K562 (cell line): ENCODE measurements around the gene UBR3. TPM values are rescaled to one million over a fixed set of nuclear protein-coding genes. Genes with fewer than 3 reads are reported as not detected.
A peak's percentile ranks its signal among the peaks of the same experiment; 100 is the strongest.

Experiments used
- BRCA1 ChIP-seq, 2 experiments: fragments of 450-650 bp in 1 of 2; sonication (generic) in 1 of 2; formaldehyde crosslinking in 1 of 2; IDR thresholded peaks; 2 replicates each; pipeline versions ENCODE4 v1.5.0 to v1.6.1; 2017 to 2020; ENCODE audit warnings: mild to moderate bottlenecking in 1 of 2, missing genetic modification reagents in 1 of 2
- CBX1 ChIP-seq: sonication (generic); IDR thresholded peaks from 2 replicates; pipeline ENCODE4 v1.6.1; 2016; ENCODE audit warnings: antibody characterized with exemption, low read depth, mild to moderate bottlenecking
- GMEB1 ChIP-seq: fragments of 250-450 bp; sonication (Bioruptor Pico); IDR thresholded peaks from 2 replicates; pipeline ENCODE4 v1.4.0; 2020; ENCODE audit warnings: mild to moderate bottlenecking
- MBD1 ChIP-seq: fragments of 250-450 bp; sonication (Bioruptor Pico); IDR thresholded peaks from 2 replicates; pipeline ENCODE4 v1.8.0; 2022; ENCODE audit warnings: inconsistent platforms
- MEF2A ChIP-seq: IDR thresholded peaks from 2 replicates; pipeline ENCODE4 v1.6.1; 2011; ENCODE audit warnings: low read depth, mild to moderate bottlenecking, low read length, moderate library complexity; ENCODE audit not compliant: control insufficient read depth
- NCOA6 ChIP-seq: fragments of 450-650 bp; IDR thresholded peaks from 2 replicates; pipeline ENCODE4 v1.6.1; 2017; ENCODE audit warnings: mild to moderate bottlenecking
- NEUROD1 ChIP-seq: fragments of 150-350 bp; IDR thresholded peaks from 2 replicates; pipeline ENCODE4 v1.6.1; 2014; ENCODE audit warnings: borderline replicate concordance, low read length, low read depth; ENCODE audit not compliant: partially characterized antibody
- PTBP1 ChIP-seq: fragments of 200-400 bp; formaldehyde crosslinking; IDR thresholded peaks from 2 replicates; pipeline ENCODE4 v1.6.1; 2017; ENCODE audit warnings: low read depth, low read length
- PYGO2 ChIP-seq: fragments of 450-650 bp; IDR thresholded peaks from 2 replicates; pipeline ENCODE4 v1.6.1; 2016; ENCODE audit warnings: mild to moderate bottlenecking, missing genetic modification characterization, moderate library complexity, missing compliant biosample characterization
- SAFB2 ChIP-seq: fragments of 200-400 bp; formaldehyde crosslinking; IDR thresholded peaks from 2 replicates; pipeline ENCODE4 v1.6.1; 2018; ENCODE audit warnings: borderline replicate concordance, low read length, low read depth, moderate library complexity; ENCODE audit not compliant: severe bottlenecking
- SRSF9 ChIP-seq: fragments of 200-400 bp; formaldehyde crosslinking; IDR thresholded peaks from 2 replicates; pipeline ENCODE4 v1.6.1; 2017; ENCODE audit warnings: low read depth, low read length, borderline replicate concordance
- ZBTB12 ChIP-seq: fragments of 250-450 bp; sonication (Bioruptor Pico); IDR thresholded peaks from 2 replicates; pipeline ENCODE4 v1.4.0; 2020
- ZBTB34 ChIP-seq: fragments of 250-450 bp; sonication (Bioruptor Pico); IDR thresholded peaks from 2 replicates; pipeline ENCODE4 v1.8.0; 2021; ENCODE audit warnings: mild to moderate bottlenecking, moderate library complexity
- ZKSCAN3 ChIP-seq: fragments of 250-450 bp; sonication (Bioruptor Pico); IDR thresholded peaks from 2 replicates; pipeline ENCODE4 v1.4.0; 2020
- ZNF146 ChIP-seq: IDR thresholded peaks from one replicate; pipeline ENCODE4 v1.6.1; 2018; ENCODE audit warnings: missing compliant biosample characterization; ENCODE audit not compliant: unreplicated experiment
- ZNF436 ChIP-seq: fragments of 250-450, 450-650 bp; sonication (Bioruptor Pico); formaldehyde crosslinking; IDR thresholded peaks from 2 replicates; pipeline ENCODE4 v1.7.0; 2020; ENCODE audit warnings: mild to moderate bottlenecking
- ZNF518B ChIP-seq: fragments of 250-450 bp; sonication (Bioruptor Pico); IDR thresholded peaks from 2 replicates; pipeline ENCODE4 v1.5.0; 2021; ENCODE audit warnings: mild to moderate bottlenecking, moderate library complexity
- polyA plus RNA-seq, 8 experiments: library from polyadenylated mRNA; depleted of rRNA in 4 of 8; stranded (reverse) in 5 of 8; unstranded in 3 of 8; fragments of >200 nt; fragmentation: Nextera tagmentation in 2 of 8; fragmentation: Illumina TruSeq in 1 of 8; extraction: Ambion mirVana in 2 of 8; extraction: Trizol in 1 of 8; gene quantifications; 2 replicates each; pipeline versions ENCODE4 v1.2.1 to v1.2.3, GENCODE V29; 2011 to 2014; ENCODE audit warnings: inconsistent platforms in 1 of 8, missing spikeins in 1 of 8
- total RNA-seq, 7 experiments: library from RNA; depleted of rRNA in 6 of 7; stranded (reverse); fragments of >200 nt in 6 of 7; fragmentation: Illumina TruSeq in 2 of 7; extraction: Trizol in 2 of 7; gene quantifications; 2 replicates each; pipeline versions ENCODE4 v1.2.1 to v1.2.3, GENCODE V29; 2011 to 2021; ENCODE audit warnings: low replicate concordance in 1 of 7

The UBR3 gene
- total and polyA plus RNA-seq, 9 of the 15 experiments (the other 6 are each of a cell fraction or from before 2014, with no cell fraction given), result 14.4 to 63.5 (median 40.4) TPM

GRCh38 chr2:169824373-169825333 is 2.6 kb upstream of the UBR3 start, which contains the start of gene METTL5 (continued):
- peak; percentile 47 for TF ChIP-seq GMEB1
- TF ChIP-seq ZBTB34, result no peak
- 0 out of 2 replicates have a peak, but pooled peaks have one; percentile 29 for TF ChIP-seq NCOA6
- TF ChIP-seq SAFB2, result no peak
- TF ChIP-seq PYGO2 (tag), result no peak
- TF ChIP-seq MEF2A, result peak; percentile 74
- no peak for TF ChIP-seq ZNF146 (CRISPR knock-in tag)
- no peak for TF ChIP-seq PTBP1
- TF ChIP-seq ZNF518B, result no peak
- TF ChIP-seq CBX1, result peak; percentile 97
- peak; percentile 72; the same call in 1 of the 2 replicates for TF ChIP-seq MBD1
- no peak for TF ChIP-seq SRSF9
- TF ChIP-seq NEUROD1, result peak; percentile 85
- no peak for TF ChIP-seq ZNF436
- no peak for TF ChIP-seq ZKSCAN3 (CRISPR knock-in tag)
- no peak for TF ChIP-seq ZBTB12 (CRISPR knock-in tag)
- no peak for TF ChIP-seq BRCA1 (IDR thresholded peaks at IDR 0.05)
- TF ChIP-seq BRCA1 (CRISPR knock-in tag; IDR thresholded peaks at IDR 0.05), result no peak
